Astrocyte (in vitro differentiated cells and primary cell): ENCODE data around the gene HK3. TPM values are rescaled to one million over a fixed set of nuclear protein-coding genes. Genes with fewer than 3 reads are reported as not detected.

Source experiments
- DNase-seq: peaks from one replicate; pipeline ENCODE4 v3.0.0-alpha.2; 2010; ENCODE audit warnings: low read depth
- FAIRE-seq: peaks from 2 replicates; lab custom pipeline; 2011; peaks lifted over from hg19 to GRCh38; lab: Jason Lieb, UNC
- H2AFZ ChIP-seq: 2 replicates; pipeline ENCODE4 v1.6.0; 2012; ENCODE audit warnings: low read depth, low read length, inconsistent platforms
- H3K27ac ChIP-seq: 2 replicates; pipeline ENCODE4 v1.5.1; 2011; ENCODE audit warnings: low read depth, low read length, inconsistent platforms
- H3K27me3 ChIP-seq: 2 replicates; pipeline ENCODE4 v1.6.0; 2011; ENCODE audit warnings: low read length, inconsistent platforms; ENCODE audit not compliant: insufficient read depth
- H3K36me3 ChIP-seq: 2 replicates; pipeline ENCODE4 v1.5.1; 2011; ENCODE audit warnings: low read length, inconsistent platforms; ENCODE audit not compliant: insufficient read depth
- H3K4me1 ChIP-seq: 2 replicates; pipeline ENCODE4 v1.5.1; 2011; ENCODE audit warnings: low read length, inconsistent platforms; ENCODE audit not compliant: insufficient read depth
- H3K4me2 ChIP-seq: 2 replicates; pipeline ENCODE4 v1.6.0; 2012; ENCODE audit warnings: low read length, inconsistent platforms
- H3K4me3 ChIP-seq: 2 replicates; pipeline ENCODE4 v1.5.1; 2011; ENCODE audit warnings: low read depth, mild to moderate bottlenecking, low read length, inconsistent platforms; ENCODE audit not compliant: insufficient read depth
- H3K79me2 ChIP-seq: 2 replicates; pipeline ENCODE4 v1.6.0; 2012; ENCODE audit warnings: mild to moderate bottlenecking, low read length, inconsistent platforms; ENCODE audit not compliant: insufficient read depth
- H3K9ac ChIP-seq: 2 replicates; pipeline ENCODE4 v1.6.0; 2012; ENCODE audit warnings: mild to moderate bottlenecking, low read length, inconsistent platforms
- H3K9me3 ChIP-seq: 2 replicates; pipeline ENCODE4 v1.5.1; 2012; ENCODE audit warnings: low read depth, mild to moderate bottlenecking, low read length, inconsistent platforms; ENCODE audit not compliant: insufficient read depth
- H4K20me1 ChIP-seq: 2 replicates; pipeline ENCODE4 v1.6.0; 2012; ENCODE audit warnings: low read length, inconsistent platforms; ENCODE audit not compliant: insufficient read depth
- H3K27ac Mint-ChIP-seq: one replicate; pipeline ENCODE4 v1.8.0; 2021; ENCODE audit warnings: mild to moderate bottlenecking, mixed read lengths; ENCODE audit not compliant: unreplicated experiment
- H3K27me3 Mint-ChIP-seq: one replicate; pipeline ENCODE4 v1.8.0; 2021; ENCODE audit warnings: low read depth, mixed read lengths; ENCODE audit not compliant: unreplicated experiment
- H3K36me3 Mint-ChIP-seq: one replicate; pipeline ENCODE4 v1.8.0; 2021; ENCODE audit warnings: low read depth, mixed read lengths; ENCODE audit not compliant: unreplicated experiment
- H3K4me1 Mint-ChIP-seq: one replicate; pipeline ENCODE4 v1.8.0; 2021; ENCODE audit warnings: low read depth, mixed read lengths; ENCODE audit not compliant: unreplicated experiment
- H3K4me3 Mint-ChIP-seq: one replicate; pipeline ENCODE4 v1.8.0; 2021; ENCODE audit warnings: mild to moderate bottlenecking, moderate library complexity, mixed read lengths; ENCODE audit not compliant: unreplicated experiment
- H3K9me3 Mint-ChIP-seq: one replicate; pipeline ENCODE4 v1.8.0; 2021; ENCODE audit warnings: mild to moderate bottlenecking, mixed read lengths; ENCODE audit not compliant: unreplicated experiment
- EZH2 ChIP-seq: IDR thresholded peaks from 2 replicates; pipeline ENCODE4 v1.6.1; 2012; ENCODE audit warnings: mild to moderate bottlenecking, low read length, inconsistent platforms; ENCODE audit not compliant: insufficient read depth
- total RNA-seq: library from RNA; stranded (reverse); gene quantifications from 2 replicates; pipeline ENCODE4 v1.2.1, GENCODE V29; 2021
- TF ChIP-seq, protein P1 (sequence below): IDR thresholded peaks from 2 replicates; pipeline ENCODE4 v1.5.1; 2011; ENCODE audit warnings: low read depth, mild to moderate bottlenecking, inconsistent platforms, low read length, moderate library complexity; ENCODE audit not compliant: insufficient read depth

The HK3 gene
- total RNA-seq, 1 donor from 2014 or later: not detected

DNA sequence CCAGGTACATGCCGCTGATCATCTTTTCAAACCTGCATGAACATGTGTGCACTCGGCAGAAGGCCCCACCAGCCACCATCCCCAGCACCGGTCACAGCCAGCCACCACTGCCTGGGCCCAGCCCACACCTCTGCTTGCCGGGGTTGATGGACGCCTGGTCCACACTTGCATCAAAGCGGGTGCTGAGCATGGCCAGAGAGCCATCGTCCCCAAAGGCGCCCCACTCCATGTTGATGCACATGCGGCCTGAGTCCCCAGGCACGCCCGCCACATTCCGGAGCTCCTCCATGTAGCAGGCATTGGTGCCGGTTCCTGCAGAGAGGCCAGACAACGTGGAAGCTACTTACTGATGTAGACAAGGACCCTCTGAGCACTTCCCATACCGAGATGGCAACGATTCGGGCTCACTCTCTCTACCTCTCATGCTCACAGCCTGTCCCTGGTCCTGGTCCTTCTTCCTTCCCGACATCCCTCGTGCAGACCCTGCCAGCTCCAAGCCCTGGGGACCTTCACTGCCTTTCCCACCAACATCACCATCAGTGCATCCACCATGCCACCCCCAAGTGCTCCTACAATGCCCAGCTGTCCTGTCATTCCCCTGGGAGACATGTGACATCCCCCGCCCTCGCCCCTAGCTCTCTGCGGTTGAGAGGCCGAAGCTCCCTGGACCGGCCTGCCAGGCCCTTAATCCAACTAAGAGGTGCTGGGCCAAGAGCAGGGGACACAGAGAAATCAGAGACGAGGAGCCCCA, 17.2 kb downstream of the HK3 start:
- H3K27ac Mint-ChIP-seq: peak overlapping the region; percentile 66
- H3K27me3 Mint-ChIP-seq: peaks cover 38% of the 10 kb centered on the region
- Histone ChIP-seq H3K27ac (no peak overlapping the region), H3K36me3 (no peaks in the 10 kb centered on the region), H3K4me2 (no peak overlapping the region), H3K4me1 (no peaks in the 10 kb centered on the region), H4K20me1 (no peaks in the 10 kb centered on the region), H3K79me2 (no peaks in the 10 kb centered on the region), H3K9me3 (no peaks in the 10 kb centered on the region), H3K4me3 (no peak overlapping the region), H3K27me3 (peaks cover 9% of the 10 kb centered on the region), H2AFZ (no peak overlapping the region), H3K9ac (no peak overlapping the region)
- H3K36me3 Mint-ChIP-seq: no peaks in the 10 kb centered on the region
- H3K4me3 Mint-ChIP-seq: no peak overlapping the region
- DNase-seq (no peak), FAIRE-seq (no peak)
- TF ChIP-seq EZH2: no peak
- TF ChIP-seq, protein P1, sequence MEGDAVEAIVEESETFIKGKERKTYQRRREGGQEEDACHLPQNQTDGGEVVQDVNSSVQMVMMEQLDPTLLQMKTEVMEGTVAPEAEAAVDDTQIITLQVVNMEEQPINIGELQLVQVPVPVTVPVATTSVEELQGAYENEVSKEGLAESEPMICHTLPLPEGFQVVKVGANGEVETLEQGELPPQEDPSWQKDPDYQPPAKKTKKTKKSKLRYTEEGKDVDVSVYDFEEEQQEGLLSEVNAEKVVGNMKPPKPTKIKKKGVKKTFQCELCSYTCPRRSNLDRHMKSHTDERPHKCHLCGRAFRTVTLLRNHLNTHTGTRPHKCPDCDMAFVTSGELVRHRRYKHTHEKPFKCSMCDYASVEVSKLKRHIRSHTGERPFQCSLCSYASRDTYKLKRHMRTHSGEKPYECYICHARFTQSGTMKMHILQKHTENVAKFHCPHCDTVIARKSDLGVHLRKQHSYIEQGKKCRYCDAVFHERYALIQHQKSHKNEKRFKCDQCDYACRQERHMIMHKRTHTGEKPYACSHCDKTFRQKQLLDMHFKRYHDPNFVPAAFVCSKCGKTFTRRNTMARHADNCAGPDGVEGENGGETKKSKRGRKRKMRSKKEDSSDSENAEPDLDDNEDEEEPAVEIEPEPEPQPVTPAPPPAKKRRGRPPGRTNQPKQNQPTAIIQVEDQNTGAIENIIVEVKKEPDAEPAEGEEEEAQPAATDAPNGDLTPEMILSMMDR: no peak
- H3K4me1 Mint-ChIP-seq: peaks cover 14% of the 10 kb centered on the region
- no peaks in the 10 kb centered on the region for H3K9me3 Mint-ChIP-seq

- peaks cover 13% of the 10 kb centered on the region for H3K27me3 ChIP-seq
Measured at GRCh38 chr5:176881021-176881749, 18.0 kb downstream of the HK3 start.

More at GRCh38 chr5:176881021-176881749, 18.0 kb downstream of the HK3 start:
- Histone ChIP-seq H3K9me3 (no peaks in the 10 kb centered on the region), H4K20me1 (no peaks in the 10 kb centered on the region), H3K4me3 (no peak overlapping the region), H3K4me2 (no peak overlapping the region), H2AFZ (no peak overlapping the region), H3K27ac (no peak overlapping the region), H3K79me2 (no peaks in the 10 kb centered on the region), H3K36me3 (no peaks in the 10 kb centered on the region), H3K4me1 (no peaks in the 10 kb centered on the region), H3K9ac (no peak overlapping the region)
- Mint-ChIP-seq H3K36me3 (no peaks in the 10 kb centered on the region), H3K27me3 (peaks cover 36% of the 10 kb centered on the region), H3K4me1 (peaks cover 14% of the 10 kb centered on the region), H3K9me3 (no peaks in the 10 kb centered on the region), H3K4me3 (no peak overlapping the region), H3K27ac (no peak overlapping the region)
- TF ChIP-seq, protein P1: no peak
- DNase-seq: no peak
- FAIRE-seq: no peak
